ENCODE results near the gene ST6GALNAC3.

DNA sequence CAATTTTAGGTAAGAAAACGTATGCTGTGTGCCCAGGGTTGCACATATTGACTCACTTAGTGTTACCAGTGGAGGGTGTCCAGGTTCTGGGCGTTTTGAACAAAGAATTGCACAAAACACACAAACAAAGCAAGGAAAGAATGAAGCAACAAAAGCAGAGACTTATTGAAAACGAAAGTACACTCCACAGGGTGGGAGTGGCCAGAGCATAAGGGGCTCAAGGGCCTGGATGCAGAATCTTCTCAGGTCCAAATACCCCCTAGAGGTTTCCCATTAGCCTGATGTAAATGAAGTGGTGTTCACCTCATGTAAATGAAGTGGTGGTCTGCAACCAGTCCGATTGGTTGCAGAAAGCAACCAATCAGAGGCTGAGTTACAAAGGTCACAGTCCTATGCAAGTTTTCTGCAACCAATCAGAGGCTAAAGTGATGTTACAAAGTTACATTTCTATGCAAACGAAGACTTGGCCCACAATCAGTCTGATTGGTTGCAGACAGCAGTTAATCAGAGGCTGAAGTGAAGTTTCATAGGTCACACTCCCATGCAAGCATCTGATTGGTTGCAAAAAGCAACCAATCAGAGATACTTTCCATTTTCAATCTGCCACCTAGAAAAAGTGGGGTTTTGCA is 228.3 kb downstream of the ST6GALNAC3 start:
- TF ChIP-seq, protein P1, sequence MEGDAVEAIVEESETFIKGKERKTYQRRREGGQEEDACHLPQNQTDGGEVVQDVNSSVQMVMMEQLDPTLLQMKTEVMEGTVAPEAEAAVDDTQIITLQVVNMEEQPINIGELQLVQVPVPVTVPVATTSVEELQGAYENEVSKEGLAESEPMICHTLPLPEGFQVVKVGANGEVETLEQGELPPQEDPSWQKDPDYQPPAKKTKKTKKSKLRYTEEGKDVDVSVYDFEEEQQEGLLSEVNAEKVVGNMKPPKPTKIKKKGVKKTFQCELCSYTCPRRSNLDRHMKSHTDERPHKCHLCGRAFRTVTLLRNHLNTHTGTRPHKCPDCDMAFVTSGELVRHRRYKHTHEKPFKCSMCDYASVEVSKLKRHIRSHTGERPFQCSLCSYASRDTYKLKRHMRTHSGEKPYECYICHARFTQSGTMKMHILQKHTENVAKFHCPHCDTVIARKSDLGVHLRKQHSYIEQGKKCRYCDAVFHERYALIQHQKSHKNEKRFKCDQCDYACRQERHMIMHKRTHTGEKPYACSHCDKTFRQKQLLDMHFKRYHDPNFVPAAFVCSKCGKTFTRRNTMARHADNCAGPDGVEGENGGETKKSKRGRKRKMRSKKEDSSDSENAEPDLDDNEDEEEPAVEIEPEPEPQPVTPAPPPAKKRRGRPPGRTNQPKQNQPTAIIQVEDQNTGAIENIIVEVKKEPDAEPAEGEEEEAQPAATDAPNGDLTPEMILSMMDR (conservative IDR thresholded peaks at IDR 0.05; ENCODE audit: low read length) = no peak
- TF ChIP-seq EZH2phosphoT487 (IDR thresholded peaks at IDR 0.05; ENCODE audit: borderline replicate concordance) = no peak

Measured in Loucy (cell line).